WERI-Rb-1 (cell line): ENCODE results near the gene ASB16.

Experiments
- DNase-seq: peaks from one replicate; pipeline ENCODE4 v3.0.0-alpha.2; 2020
- H3K27ac ChIP-seq: fragments of 250-450 bp; sonication (Bioruptor Pico); 2 replicates; pipeline ENCODE4 v1.5.1; 2020; ENCODE audit warnings: mild to moderate bottlenecking, moderate library complexity
- H3K27me3 ChIP-seq: fragments of 250-450 bp; sonication (Bioruptor Pico); 2 replicates; pipeline ENCODE4 v1.5.1; 2021; ENCODE audit warnings: mild to moderate bottlenecking, low read depth, moderate library complexity; ENCODE audit not compliant: insufficient read depth, severe bottlenecking
- H3K36me3 ChIP-seq: fragments of 250-450 bp; sonication (Bioruptor Pico); 2 replicates; pipeline ENCODE4 v1.5.1; 2020; ENCODE audit warnings: mild to moderate bottlenecking, moderate library complexity
- H3K4me3 ChIP-seq: 2 replicates; pipeline ENCODE4 v1.5.1; 2011; ENCODE audit warnings: low read depth, mild to moderate bottlenecking, control low read depth, low read length
- H3K9me3 ChIP-seq: fragments of 250-450 bp; sonication (Bioruptor Pico); 2 replicates; pipeline ENCODE4 v1.5.1; 2021; ENCODE audit warnings: mild to moderate bottlenecking, moderate library complexity; ENCODE audit not compliant: severe bottlenecking
- TF ChIP-seq, protein P1 (sequence below): IDR thresholded peaks from 2 replicates; pipeline ENCODE4 v1.5.1; 2011; ENCODE audit warnings: low read depth, mild to moderate bottlenecking, control low read depth, inconsistent platforms, low read length

Gene ASB16

DNA sequence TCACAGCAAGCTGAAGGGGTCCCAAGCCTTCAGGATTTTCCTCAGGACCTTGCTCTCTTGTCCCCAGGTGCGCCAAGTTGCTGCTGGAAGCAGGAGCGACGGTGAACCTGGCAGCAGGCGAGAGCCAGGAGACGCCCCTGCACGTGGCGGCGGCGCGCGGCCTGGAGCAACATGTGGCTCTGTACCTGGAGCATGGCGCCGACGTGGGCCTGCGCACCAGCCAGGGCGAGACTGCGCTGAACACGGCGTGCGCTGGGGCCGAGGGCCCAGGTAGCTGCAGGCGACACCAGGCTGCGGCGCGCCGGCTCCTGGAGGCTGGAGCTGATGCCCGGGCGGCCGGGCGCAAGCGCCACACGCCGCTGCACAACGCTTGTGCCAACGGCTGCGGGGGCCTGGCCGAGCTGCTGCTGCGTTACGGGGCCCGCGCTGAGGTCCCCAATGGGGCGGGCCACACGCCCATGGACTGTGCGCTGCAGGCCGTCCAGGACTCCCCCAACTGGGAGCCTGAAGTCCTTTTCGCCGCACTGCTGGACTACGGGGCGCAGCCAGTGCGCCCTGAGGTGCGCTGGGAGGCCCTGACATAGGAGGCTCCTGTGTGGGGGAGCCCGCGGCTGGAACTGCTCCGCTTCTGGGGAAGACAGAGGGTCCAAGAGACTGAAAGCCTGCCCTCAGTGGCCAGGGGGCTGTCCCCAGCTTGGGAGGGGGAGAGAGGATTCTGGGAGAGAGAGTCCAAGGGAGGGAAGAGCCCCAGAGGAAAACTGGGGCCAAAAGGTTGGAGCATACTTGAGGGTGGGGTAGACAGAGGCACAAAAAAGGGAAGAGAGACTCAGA lies 6.4 kb downstream of the ASB16 start:
- Histone ChIP-seq H3K27me3 (no peaks in the 10 kb centered on the region), H3K27ac (no peak overlapping the region), H3K36me3 (peaks cover 53% of the 10 kb centered on the region), H3K9me3 (no peaks in the 10 kb centered on the region), H3K4me3 (no peak overlapping the region)
- no peak for DNase-seq
- TF ChIP-seq, protein P1, sequence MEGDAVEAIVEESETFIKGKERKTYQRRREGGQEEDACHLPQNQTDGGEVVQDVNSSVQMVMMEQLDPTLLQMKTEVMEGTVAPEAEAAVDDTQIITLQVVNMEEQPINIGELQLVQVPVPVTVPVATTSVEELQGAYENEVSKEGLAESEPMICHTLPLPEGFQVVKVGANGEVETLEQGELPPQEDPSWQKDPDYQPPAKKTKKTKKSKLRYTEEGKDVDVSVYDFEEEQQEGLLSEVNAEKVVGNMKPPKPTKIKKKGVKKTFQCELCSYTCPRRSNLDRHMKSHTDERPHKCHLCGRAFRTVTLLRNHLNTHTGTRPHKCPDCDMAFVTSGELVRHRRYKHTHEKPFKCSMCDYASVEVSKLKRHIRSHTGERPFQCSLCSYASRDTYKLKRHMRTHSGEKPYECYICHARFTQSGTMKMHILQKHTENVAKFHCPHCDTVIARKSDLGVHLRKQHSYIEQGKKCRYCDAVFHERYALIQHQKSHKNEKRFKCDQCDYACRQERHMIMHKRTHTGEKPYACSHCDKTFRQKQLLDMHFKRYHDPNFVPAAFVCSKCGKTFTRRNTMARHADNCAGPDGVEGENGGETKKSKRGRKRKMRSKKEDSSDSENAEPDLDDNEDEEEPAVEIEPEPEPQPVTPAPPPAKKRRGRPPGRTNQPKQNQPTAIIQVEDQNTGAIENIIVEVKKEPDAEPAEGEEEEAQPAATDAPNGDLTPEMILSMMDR, result no peak

DNA sequence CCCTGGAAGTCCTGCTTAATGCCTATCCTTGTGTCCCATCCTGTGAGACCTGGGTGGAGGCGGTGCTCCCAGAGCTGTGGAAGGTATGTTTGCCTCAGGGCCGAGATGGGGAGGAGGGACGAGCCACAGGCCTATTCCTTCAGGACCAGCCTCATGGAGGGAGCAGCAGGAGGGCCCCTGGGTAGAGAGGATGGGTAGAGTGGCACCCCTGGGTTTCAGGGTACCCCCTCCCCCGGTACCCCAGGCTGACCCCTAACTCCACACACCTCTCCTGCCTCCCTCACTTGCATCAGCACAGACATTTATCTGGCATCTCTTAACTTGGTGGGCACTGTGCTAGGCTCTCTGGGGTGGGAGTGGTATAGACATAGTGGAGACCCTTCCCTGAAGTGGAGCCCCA lies 7.1 kb downstream of the ASB16 start:
- H3K27me3 ChIP-seq, result no peaks in the 10 kb centered on the region
- TF ChIP-seq, protein P1, result no peak
- H3K9me3 ChIP-seq, result no peaks in the 10 kb centered on the region
- no peak for DNase-seq
- H3K27ac ChIP-seq, result no peak overlapping the region
- peaks cover 61% of the 10 kb centered on the region for H3K36me3 ChIP-seq
- H3K4me3 ChIP-seq, result no peak overlapping the region

DNA sequence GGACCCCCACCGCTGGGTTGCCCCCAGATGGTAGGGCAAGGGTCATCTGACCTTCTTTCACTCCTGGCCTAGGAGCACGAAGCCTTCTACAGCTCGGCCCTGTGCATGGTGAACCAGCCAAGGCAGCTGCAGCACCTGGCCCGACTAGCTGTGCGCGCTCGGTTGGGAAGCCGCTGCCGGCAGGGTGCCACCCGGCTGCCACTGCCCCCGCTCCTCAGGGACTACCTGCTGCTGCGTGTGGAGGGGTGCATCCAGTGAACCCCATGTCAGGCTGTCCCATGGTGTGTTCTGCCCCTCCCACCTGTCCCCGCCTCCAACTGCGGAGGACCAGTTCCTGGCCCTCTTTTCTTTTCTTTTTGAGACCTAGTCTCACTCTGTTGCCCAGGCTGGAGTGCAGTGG lies 7.6 kb downstream of the ASB16 start:
- Histone ChIP-seq H3K27ac (no peak overlapping the region), H3K4me3 (no peak overlapping the region), H3K9me3 (no peaks in the 10 kb centered on the region), H3K36me3 (peaks cover 66% of the 10 kb centered on the region), H3K27me3 (no peaks in the 10 kb centered on the region)
- DNase-seq, result no peak
- TF ChIP-seq, protein P1, result no peak

DNA sequence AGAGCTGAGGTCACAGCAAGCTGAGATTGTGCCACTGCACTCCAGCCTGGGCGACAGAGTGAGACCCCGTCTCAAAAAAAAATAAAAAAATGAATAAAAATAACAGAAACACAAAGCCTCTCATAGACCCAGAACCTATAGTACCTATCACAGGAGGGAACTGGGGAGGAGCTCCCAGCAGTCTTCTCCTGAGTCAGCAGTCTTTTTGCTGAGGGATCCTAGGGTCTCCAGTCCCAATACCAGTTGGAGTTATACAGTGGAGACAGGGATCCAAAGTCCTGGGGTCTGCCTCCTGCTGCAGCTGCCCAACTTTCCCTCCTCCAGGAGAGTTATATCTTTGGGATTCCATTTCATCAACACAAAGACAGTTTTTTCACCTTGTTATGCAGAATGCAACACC lies 12.5 kb downstream of the ASB16 start:
- Histone ChIP-seq H3K27ac (no peak overlapping the region), H3K4me3 (no peak overlapping the region), H3K27me3 (no peaks in the 10 kb centered on the region), H3K9me3 (no peaks in the 10 kb centered on the region), H3K36me3 (peaks cover 52% of the 10 kb centered on the region)
- TF ChIP-seq, protein P1, result no peak
- no peak for DNase-seq

DNA sequence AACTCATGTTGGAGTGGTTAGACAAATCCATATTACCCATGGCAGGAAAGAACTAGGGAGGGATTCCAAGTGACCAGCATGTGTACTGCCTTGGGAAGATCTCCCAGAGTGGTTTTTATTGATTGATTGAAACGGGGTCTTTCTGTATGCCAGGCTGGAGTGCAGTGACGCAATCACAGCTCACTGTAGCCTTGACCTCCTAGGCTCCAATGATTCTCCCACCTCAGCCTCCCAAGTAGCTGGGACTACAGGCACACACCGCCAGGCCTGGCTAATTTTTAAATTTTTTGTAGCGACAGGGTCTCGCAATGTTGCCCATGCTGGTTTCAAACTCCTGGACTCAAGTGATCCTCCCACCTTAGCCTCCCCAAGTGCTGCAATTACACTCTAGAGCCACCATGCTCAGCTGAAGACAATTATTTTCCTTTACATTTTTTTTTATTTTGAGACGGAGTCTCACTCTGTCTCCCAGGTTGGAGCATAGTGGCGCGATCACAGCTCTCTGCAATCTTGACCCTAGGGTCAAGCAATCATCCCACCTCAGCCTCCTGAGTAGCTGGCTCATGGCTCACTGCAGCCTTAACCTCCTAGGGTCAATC lies 13.8 kb downstream of the ASB16 start:
- H3K27ac ChIP-seq, result no peak overlapping the region
- H3K27me3 ChIP-seq, result no peaks in the 10 kb centered on the region
- H3K4me3 ChIP-seq, result no peak overlapping the region
- H3K9me3 ChIP-seq, result no peaks in the 10 kb centered on the region
- H3K36me3 ChIP-seq, result peaks cover 43% of the 10 kb centered on the region
- TF ChIP-seq, protein P1, result no peak
- no peak for DNase-seq
